Activated naive CD8-positive, alpha-beta T cell (primary cell): ENCODE data around the gene BAHD1.

Experiments used
- H3K27ac Mint-ChIP-seq: one replicate; pipeline ENCODE4 v1.8.0; 2021; ENCODE audit warnings: mixed read lengths
- H3K27me3 Mint-ChIP-seq: one replicate; pipeline ENCODE4 v1.8.0; 2021; ENCODE audit warnings: mixed read lengths
- H3K36me3 Mint-ChIP-seq: one replicate; pipeline ENCODE4 v1.8.0; 2021; ENCODE audit warnings: mixed read lengths
- H3K4me1 Mint-ChIP-seq: one replicate; pipeline ENCODE4 v1.8.0; 2021; ENCODE audit warnings: low read depth, mixed read lengths
- H3K4me3 Mint-ChIP-seq: one replicate; pipeline ENCODE4 v1.8.0; 2021; ENCODE audit warnings: mild to moderate bottlenecking, mixed read lengths
- H3K9me3 Mint-ChIP-seq: one replicate; pipeline ENCODE4 v1.8.0; 2021; ENCODE audit warnings: low read depth, mixed read lengths

The BAHD1 gene

DNA sequence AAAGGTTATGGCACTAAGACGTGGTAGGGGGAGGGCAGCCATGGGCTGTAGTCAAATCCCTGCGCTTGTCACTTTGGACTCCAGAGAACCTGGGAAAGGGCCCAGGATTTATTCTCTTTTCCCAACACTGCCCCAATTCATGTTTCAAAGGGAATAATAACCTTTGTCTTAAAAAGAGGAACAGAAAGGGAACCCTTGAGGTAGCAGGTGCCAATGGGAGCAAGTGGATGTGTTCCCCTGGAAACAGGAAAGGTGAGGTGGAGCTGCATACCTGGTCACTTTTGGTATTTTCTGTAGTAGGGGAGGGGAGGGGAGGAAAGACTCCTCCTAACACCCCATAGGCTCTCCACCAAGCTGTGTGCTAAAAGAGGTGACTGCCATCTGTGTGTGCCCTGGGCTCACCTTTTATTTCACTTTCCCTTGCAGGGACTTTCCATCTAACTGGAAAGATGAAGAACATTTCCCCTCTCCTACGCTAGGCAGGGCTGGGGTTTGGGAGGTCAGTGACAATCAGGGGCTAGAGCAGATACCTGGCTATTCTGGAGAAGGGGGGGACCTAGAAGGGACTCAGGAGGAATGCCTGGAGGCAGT, 23.9 kb downstream of the BAHD1 start:
- Mint-ChIP-seq H3K4me1 (peaks cover 20% of the 10 kb centered on the region), H3K27me3 (no peaks in the 10 kb centered on the region), H3K27ac (no peak overlapping the region), H3K4me3 (no peak overlapping the region), H3K9me3 (no peaks in the 10 kb centered on the region), H3K36me3 (peaks cover 2% of the 10 kb centered on the region)

DNA sequence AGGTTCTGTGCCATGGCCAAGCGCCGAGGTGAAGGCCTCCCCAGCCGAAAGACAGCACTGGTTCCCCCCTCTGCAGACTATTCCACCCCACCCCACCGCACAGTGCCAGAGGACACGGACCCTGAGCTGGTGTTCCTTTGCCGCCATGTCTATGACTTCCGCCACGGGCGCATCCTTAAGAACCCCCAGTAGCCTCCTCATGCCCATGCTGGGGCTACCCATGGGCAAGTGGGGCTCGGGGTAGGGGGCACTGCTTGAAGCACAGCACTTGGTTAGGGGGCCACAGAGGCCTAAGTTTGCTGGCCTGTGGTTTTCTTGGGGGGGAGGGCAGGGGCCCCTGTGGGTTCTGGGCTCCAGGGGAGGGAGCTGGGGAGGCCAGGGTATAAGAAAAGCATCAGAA, 25.2 kb downstream of the BAHD1 start:
- no peaks in the 10 kb centered on the region for H3K9me3 Mint-ChIP-seq
- no peak overlapping the region for H3K27ac Mint-ChIP-seq
- H3K4me1 Mint-ChIP-seq = peaks cover 27% of the 10 kb centered on the region
- no peak overlapping the region for H3K4me3 Mint-ChIP-seq
- H3K36me3 Mint-ChIP-seq = peaks cover 2% of the 10 kb centered on the region
- no peaks in the 10 kb centered on the region for H3K27me3 Mint-ChIP-seq

DNA sequence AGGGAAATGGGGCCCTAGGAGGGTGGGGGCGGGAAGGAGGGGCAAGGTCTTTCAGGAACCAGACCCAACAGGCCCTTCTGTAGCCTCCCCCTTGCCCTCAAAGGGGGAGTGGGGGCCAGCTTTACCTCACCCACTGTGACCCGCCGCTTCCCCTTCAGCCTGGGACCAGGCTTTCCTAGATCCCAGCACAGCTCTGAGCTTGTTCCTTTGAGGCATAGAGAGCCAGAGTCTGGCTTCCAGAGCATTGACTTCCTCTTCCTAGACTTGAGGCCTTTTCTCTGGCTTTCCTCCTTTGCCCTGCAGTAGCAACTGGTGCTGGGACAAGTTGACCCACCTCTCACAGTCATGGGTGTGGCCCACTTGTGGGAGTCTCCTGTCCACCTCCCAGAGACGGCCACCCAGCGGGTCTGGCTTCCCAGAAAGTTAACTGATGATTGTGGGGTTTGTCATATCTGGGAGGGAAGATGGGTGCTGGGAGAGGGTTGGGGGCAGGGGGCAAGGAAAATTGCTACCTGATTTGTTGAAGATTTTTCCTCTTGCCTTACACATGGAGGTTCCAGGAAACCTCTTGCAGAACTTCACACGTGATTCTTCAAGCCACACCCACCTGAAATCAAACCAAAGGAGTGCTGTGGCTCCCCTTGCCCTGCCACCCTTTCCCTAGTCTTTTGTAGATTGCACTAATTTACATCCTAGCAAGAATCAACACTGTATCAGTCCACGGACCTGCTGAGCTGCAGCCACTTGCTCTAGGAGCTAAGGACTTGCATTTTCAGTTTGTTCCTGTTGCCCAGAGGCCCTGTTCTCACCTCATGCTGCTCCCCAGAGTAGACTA, 25.9 kb downstream of the BAHD1 start:
- peak overlapping the region; percentile 42 for H3K27ac Mint-ChIP-seq
- no peak overlapping the region for H3K4me3 Mint-ChIP-seq
- no peaks in the 10 kb centered on the region for H3K27me3 Mint-ChIP-seq
- no peaks in the 10 kb centered on the region for H3K9me3 Mint-ChIP-seq
- H3K36me3 Mint-ChIP-seq = peaks cover 2% of the 10 kb centered on the region
- H3K4me1 Mint-ChIP-seq = peaks cover 28% of the 10 kb centered on the region

DNA sequence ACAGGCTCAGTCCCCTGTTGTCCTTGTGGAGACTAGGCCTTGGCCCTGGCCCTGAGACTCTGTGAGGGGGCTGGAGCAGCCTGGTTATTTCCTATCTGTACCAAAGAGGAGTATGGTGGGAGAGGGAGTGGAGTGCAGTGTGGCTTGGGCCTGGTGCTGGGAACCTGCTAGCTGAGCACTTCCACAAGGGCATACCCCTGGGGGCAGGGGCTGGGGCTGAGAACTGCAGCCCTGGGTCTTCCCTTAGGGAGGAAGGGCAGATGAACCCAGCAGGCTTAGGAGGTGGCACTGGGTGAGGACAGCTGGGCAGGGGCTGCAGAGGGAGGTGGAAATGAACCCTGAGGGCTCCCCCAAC, 26.5 kb downstream of the BAHD1 start:
- H3K27ac Mint-ChIP-seq = peak overlapping the region; percentile 42
- H3K9me3 Mint-ChIP-seq = no peaks in the 10 kb centered on the region
- no peak overlapping the region for H3K4me3 Mint-ChIP-seq
- H3K4me1 Mint-ChIP-seq = peaks cover 33% of the 10 kb centered on the region
- no peaks in the 10 kb centered on the region for H3K27me3 Mint-ChIP-seq
- H3K36me3 Mint-ChIP-seq = peaks cover 2% of the 10 kb centered on the region

DNA sequence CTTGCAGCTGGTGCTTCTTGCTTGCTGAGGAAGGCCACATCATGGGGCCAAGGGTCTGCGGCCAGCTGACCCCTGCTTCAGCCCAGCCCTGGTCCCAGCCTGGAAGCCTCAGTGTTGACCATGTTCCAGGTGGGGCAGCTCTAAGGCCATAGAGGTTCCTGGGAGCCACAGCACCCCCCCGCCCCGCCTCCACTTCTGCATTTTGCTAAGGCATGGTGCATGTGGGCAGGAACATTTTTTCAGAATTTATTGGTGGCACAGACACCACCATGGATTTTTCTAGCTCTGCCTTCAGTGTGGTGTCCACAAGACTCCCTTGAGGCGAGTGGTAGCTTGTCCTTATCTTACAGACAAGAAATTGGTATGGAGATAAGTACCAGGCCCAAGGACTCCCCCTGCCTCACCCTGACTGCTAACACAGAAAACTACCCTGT, 28.2 kb downstream of the BAHD1 start:
- H3K27me3 Mint-ChIP-seq = no peaks in the 10 kb centered on the region
- H3K36me3 Mint-ChIP-seq = peaks cover 2% of the 10 kb centered on the region
- peaks cover 43% of the 10 kb centered on the region for H3K4me1 Mint-ChIP-seq
- no peaks in the 10 kb centered on the region for H3K9me3 Mint-ChIP-seq
- H3K27ac Mint-ChIP-seq = peak overlapping the region; percentile 36
- no peak overlapping the region for H3K4me3 Mint-ChIP-seq

DNA sequence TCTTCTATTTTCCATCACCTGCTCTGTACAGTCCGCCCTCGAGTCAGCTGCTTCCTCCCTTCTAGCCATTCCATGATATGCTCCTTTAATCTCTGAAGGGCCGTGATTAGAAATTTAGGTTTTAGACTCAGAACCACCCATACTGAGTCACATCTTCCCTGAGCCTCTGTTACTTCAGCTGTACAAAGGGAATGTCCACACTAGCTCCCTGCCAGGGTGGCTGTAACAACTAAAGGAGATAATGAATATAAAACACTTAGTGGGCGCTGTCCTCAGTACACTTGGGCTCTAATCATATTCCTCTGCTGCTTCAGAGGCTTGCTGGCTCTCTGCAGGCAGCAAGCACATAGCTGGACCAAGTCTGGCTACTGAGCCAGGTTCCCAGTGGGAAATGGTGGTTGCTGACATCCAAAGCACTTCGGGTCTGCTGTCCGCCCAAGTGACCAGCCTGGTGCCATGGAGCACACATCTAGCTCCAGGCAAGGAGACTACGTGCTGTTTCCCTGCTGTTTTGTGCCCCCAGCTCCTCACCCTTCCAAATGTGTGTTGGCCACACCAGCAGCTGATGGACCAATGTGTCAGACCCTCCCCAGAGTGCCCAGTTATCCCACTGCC, 29.1 kb downstream of the BAHD1 start:
- Mint-ChIP-seq H3K4me3 (peak overlapping the region; percentile 63), H3K27ac (peak overlapping the region; percentile 48), H3K4me1 (peaks cover 43% of the 10 kb centered on the region), H3K27me3 (no peaks in the 10 kb centered on the region), H3K36me3 (peaks cover 2% of the 10 kb centered on the region), H3K9me3 (no peaks in the 10 kb centered on the region)

DNA sequence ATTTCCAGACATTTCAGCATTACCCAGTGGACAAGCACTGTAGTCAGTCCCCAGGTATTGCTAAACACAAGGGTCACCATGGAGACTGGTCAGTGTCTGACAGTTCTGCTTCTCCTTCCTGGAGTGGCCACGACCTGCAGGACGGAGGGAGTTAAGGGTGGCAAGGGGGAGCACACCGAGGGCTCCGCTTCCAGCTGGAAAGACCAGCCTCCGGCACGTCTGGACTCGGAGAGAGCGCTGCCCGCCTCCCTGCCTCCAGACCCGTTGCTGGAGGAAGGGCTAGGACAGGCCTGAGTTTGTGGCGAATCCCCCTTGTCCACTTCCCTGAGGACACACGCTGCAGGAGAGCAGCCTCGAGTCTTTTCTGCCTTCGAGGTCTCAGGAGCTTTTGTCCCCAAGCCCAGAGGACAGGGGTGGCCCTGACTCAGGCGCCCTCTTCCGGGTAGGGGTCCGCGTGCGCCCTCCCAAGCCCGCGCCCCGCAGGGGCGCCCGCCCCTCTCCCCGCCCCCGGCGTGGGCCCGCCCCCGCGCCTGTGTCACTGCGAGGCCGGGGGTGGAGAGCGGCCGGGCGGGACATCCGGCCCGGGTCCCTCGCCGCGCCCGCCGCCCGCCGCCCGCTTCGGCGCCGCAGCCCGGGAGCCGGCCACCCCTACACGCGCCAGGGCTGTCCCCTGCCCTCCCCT, 29.8 kb downstream of the BAHD1 start, which contains the start of gene CHST14:
TSS of gene CHST14 (plus strand) at position 562 of the 682 bp plus-strand sequence. CDS start 230 bp downstream, outside the sequence.
- Mint-ChIP-seq H3K9me3 (no peaks in the 10 kb centered on the region), H3K4me1 (peaks cover 38% of the 10 kb centered on the region), H3K27ac (peak within 1 kb of the TSS; percentile 90), H3K27me3 (no peaks in the 10 kb centered on the region), H3K4me3 (peak within 1 kb of the TSS; percentile 88), H3K36me3 (no peaks in the 10 kb centered on the region)

DNA sequence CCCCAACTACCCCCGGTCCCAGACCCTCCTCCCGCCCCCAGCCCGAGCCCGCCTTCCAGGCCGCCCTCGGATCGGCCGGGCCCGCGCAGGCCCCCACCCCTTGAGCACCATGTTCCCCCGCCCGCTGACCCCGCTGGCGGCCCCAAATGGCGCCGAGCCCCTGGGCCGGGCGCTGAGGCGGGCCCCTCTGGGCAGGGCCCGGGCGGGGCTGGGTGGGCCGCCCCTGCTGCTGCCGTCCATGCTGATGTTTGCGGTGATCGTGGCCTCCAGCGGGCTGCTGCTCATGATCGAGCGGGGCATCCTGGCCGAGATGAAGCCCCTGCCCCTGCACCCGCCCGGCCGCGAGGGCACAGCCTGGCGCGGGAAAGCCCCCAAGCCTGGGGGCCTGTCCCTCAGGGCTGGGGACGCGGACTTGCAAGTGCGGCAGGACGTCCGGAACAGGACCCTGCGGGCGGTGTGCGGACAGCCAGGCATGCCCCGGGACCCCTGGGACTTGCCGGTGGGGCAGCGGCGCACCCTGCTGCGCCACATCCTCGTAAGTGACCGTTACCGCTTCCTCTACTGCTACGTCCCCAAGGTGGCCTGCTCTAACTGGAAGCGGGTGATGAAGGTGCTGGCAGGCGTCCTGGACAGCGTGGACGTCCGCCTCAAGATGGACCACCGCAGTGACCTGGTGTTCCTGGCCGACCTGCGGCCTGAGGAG, 30.5 kb downstream of the BAHD1 start:
- Mint-ChIP-seq H3K9me3 (no peaks in the 10 kb centered on the region), H3K4me3 (peak overlapping the region; percentile 88), H3K27me3 (no peaks in the 10 kb centered on the region), H3K36me3 (no peaks in the 10 kb centered on the region), H3K4me1 (peaks cover 38% of the 10 kb centered on the region), H3K27ac (peak overlapping the region; percentile 90)

DNA sequence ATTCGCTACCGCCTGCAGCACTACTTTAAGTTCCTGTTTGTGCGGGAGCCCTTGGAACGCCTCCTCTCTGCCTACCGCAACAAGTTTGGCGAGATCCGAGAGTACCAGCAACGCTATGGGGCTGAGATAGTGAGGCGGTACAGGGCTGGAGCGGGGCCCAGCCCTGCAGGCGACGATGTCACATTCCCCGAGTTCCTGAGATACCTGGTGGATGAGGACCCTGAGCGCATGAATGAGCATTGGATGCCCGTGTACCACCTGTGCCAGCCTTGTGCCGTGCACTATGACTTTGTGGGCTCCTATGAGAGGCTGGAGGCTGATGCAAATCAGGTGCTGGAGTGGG, 31.0 kb downstream of the BAHD1 start:
- Mint-ChIP-seq H3K4me3 (peak overlapping the region; percentile 88), H3K9me3 (no peaks in the 10 kb centered on the region), H3K4me1 (peaks cover 36% of the 10 kb centered on the region), H3K36me3 (no peaks in the 10 kb centered on the region), H3K27ac (peak overlapping the region; percentile 90), H3K27me3 (no peaks in the 10 kb centered on the region)

DNA sequence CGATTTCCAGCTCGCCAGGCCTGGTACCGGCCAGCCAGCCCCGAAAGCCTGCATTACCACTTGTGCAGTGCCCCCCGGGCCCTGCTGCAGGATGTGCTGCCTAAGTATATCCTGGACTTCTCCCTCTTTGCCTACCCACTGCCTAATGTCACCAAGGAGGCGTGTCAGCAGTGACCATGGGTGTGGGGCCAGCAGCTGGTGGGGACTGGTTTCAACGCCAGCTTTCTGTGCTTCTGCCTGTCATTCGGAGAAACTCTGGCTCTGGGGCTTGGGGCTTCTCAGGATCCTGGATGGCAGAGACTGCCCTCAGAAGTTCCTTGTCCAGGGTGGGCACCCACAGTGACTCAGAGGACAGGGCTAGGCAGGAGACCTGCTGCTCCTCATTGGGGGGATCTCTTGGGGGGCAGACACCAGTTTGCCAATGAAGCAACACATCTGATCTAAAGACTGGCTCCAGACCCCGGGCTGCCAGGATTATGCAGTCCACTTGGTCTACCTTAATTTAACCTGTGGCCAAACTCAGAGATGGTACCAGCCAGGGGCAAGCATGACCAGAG, 31.5 kb downstream of the BAHD1 start:
- peak overlapping the region; percentile 90 for H3K27ac Mint-ChIP-seq
- peaks cover 31% of the 10 kb centered on the region for H3K4me1 Mint-ChIP-seq
- H3K36me3 Mint-ChIP-seq = no peaks in the 10 kb centered on the region
- H3K27me3 Mint-ChIP-seq = no peaks in the 10 kb centered on the region
- H3K9me3 Mint-ChIP-seq = no peaks in the 10 kb centered on the region
- peak overlapping the region; percentile 88 for H3K4me3 Mint-ChIP-seq

DNA sequence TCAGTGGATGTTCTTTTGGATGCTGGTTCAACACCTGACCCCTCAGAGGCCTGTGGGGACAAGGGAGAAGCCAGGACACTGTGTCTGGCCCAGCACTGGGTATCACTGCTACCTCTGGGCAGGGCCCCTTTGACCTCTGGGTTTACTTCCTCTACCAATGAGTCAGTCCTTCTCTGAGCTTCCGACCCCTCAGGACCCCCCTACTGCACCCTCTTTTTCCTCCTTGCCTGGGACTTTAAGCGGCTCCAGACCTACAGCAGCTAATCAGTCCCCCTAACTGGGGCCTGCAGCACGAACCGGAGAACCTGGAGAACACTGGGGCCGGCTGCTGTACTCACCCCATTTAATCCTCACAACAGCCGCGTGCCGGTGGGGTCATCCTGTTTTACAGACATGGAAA, 33.8 kb downstream of the BAHD1 start:
- no peak overlapping the region for H3K27ac Mint-ChIP-seq
- peaks cover 23% of the 10 kb centered on the region for H3K4me1 Mint-ChIP-seq
- H3K4me3 Mint-ChIP-seq = no peak overlapping the region
- H3K27me3 Mint-ChIP-seq = no peaks in the 10 kb centered on the region
- H3K9me3 Mint-ChIP-seq = no peaks in the 10 kb centered on the region
- H3K36me3 Mint-ChIP-seq = no peaks in the 10 kb centered on the region

DNA sequence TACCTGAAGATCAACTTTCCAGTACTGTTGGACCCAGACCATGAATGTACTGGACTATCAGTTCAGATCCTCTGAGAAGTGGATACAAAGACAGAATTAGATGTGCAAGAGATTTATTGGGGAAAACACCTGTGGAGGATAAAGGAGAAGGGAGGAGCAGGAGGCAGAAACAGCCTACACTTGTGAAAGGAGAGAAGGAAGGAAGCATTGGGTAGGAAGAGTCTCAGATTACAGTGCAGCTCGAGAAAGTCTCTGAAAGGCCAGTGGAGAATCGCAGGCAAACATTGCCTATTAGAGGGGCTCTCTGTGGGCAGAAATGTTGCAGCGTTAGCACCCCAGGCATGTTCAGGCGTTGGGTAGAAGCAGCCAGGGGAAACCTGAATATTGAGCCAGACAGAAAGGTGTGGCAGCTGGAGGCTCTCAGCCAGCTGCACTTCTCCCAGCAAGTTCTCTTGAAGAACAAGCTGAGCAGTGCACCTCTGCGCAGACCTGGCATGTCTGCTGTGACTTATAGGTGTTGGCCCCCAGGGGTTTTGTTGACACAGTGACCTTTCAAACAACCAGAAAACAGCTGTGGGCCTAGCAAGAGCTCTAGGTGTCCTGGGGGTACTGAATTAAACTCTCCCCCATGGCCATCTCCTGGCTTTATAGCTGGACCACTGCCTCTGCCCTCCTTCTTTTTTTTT, 37.0 kb downstream of the BAHD1 start:
- Mint-ChIP-seq H3K27me3 (peaks cover 4% of the 10 kb centered on the region), H3K9me3 (no peaks in the 10 kb centered on the region), H3K27ac (no peak overlapping the region), H3K4me3 (no peak overlapping the region), H3K36me3 (no peaks in the 10 kb centered on the region), H3K4me1 (peaks cover 5% of the 10 kb centered on the region)

DNA sequence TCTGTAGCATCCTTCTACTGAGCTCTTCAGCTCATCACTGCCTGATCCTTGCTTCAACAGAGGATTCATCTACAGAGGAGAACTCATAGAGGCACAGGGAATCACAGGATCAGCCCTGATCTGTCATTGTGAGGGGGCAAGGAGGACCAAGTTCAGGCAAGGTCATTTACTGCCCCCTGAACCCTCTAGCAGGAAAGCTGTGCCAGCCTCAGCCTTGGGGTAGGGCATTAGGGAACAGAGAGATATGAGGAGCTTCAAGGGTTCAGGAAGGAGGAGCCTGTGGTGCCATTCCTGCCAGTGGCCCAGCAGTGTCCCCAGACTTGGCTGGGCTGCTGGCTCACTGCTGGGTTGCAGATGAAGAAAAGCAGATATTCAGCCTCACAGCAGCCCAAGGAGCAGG, 38.3 kb downstream of the BAHD1 start:
- Mint-ChIP-seq H3K36me3 (no peaks in the 10 kb centered on the region), H3K27me3 (peaks cover 4% of the 10 kb centered on the region), H3K9me3 (no peaks in the 10 kb centered on the region), H3K27ac (no peak overlapping the region), H3K4me3 (no peak overlapping the region), H3K4me1 (no peaks in the 10 kb centered on the region)
